ENCODE measurements around the gene ZNF648.
"Not testable (repeated sequence)": the region's sequence is repeated elsewhere in the genome, so short reads cannot be mapped to it uniquely, and the experiment has no call there.

ZNF648 gene

DNA sequence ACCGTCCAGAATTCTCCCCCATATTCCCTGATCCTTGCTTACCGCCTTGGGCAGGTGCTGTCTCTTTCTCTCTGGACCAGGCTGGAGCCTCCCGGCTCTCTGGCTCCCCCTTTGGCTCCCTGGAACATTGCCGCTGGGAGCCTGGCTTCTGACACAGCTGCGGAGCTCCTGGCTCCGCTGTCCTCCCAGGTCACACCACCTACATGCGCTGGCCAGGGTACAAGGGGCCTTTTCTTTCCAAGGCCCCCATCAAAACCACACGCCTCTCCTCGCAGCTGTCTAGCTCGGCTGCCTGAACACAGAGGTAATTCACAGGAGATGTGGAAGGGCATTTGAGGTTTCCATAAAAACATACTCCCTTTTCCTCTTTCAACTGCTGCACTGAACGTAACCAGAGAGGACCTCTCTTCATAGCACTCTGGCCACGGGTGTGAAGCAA lies 7.5 kb upstream of the ZNF648 start:
- peak; percentile 41 for DNase-seq

DNA sequence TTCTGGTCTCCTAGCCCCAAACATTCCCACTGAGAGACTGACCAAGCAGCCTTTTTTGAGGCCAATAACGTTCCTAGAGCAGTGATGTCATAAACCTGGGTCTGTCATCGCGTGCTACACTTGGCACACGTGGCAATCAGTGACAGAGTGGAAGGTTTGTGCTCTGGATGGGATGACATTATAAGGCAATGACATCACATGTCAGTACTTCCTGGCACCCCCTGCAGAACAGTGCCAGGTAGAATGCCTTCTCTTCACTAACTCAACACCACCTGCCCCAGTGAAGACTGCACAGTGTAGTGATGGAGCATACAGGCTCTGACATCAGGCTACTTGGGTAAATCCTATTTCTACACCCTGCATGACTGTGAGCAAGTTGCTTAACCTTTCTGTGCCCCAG lies 5.4 kb upstream of the ZNF648 start:
- no peak for DNase-seq

GRCh38 chr1:182065126-182065845 lies 3.8 kb upstream of the ZNF648 start:
- no peak for DNase-seq

DNA sequence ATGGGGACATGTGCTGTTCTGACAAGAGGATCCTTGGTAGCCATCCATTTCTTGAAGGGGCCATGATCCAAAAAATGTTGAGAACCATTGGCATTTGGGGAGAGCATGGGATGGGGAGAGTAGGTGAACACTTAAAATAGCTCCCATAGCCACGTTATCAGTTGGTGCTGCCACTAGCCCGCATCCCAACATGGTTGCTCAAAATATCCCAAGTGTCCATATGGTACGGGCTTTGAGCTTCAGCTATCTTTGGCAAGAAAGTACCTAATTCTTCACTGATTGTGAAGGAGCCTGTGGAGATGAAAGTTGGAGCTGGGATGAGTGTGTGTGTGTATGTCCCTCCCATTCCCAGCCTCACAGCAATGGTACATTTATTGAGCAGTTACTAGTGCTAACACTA lies 3.1 kb upstream of the ZNF648 start:
- no peak for DNase-seq

DNA sequence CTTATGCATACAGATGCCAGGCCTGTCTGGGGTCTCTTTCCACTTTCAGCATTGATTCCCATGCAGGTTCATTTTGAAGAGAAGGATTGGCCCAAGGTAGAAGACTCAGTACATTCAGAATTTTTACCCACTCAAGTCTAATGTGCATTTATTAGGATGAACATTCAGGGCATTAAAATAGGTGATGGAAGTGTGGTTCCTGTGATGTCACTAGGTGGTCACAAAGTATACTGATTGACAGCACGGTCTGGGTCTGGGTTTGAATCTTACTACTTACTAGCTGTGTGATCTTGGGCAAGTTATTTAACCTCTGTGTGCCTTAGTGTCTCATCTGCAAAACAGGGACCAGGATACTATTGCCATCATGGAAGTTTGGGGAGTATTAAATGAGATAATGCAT lies 711 bp upstream of the ZNF648 start:
- DNase-seq: no peak

DNA sequence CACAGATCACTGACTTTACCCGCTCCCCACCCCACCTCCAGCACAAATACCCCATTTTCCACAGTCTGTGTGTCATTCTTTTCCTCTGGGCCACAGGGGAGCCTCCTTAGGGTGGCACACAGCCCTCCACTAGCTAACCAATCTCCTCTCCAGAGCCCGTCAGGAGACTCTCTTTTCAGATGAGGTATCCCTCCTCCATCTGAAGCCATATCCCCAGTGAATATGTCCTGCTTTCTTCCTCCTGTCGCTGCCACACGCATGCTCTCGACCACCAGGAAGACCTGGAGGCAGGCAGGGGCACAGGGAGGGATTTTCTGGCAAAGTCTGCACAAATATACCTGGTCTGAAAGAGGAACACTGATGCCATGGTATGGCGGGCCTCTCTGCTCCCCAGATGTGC lies 635 bp downstream of the ZNF648 start:
- DNase-seq: no peak

- no peak for DNase-seq
These were observed 1.6 kb downstream of the ZNF648 start for GRCh38 chr1:182059936-182060335.

DNA sequence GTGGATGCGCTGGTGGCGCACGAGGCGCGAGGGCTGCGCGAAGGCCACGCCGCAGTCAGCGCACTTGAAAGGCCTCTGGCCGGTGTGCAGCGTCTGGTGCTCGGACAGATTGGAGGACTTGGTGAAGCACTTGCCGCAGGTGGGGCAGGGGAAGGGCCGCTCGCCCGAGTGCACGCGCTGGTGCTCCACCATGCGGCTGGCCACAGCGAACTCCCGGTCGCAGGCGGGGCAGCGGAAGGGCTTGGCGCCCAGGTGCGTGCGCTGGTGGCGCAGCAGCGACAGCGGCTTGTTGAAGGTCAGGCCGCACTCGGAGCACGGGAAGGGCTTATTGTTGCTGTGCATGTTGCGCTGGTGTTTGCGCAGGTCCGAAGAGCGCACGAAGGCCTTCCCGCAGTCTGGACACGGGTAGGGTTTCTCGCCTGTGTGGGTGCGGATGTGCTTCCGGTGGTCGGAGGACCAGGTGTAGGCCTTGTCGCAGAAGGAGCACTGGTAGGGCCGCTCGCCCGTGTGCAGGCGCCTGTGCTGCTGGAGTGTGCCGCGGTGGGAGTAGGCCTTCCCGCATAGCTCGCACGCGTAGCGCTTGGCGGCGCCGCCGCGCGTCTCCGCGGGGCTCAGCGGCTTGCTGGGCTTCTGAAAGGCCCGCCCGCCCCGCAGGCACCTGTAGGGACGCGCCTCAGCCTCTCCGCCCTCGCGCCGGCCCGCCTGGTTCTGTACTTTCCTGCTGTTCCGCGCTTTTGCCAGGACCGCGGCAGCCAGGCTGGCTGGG lies 4.7 kb downstream of the ZNF648 start:
- DNase-seq: no peak

GRCh38 chr1:182054698-182055326 lies 6.7 kb downstream of the ZNF648 start:
- no peak for DNase-seq

DNA sequence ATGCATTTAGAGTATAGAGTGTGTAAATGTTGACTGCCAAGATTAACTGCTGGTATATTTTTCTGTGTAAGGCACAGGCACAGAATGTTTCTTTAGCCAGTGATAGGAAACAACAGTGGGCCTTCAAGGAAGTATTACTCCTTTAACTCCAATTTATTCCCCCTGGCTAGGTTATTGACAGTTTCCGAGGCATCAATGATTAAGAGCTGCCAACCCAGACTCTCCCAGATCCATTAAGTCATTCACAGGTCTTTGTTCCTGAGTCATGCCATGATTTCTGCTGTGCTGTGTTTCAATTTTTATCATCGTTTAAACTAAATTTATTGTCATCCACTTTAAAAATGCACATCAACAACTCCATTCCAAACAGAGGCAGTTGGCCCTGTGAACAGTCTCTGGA lies 9.2 kb downstream of the ZNF648 start:
- DNase-seq: no peak

GRCh38 chr1:182051938-182052337 lies 9.6 kb downstream of the ZNF648 start:
- no peak for DNase-seq

DNA sequence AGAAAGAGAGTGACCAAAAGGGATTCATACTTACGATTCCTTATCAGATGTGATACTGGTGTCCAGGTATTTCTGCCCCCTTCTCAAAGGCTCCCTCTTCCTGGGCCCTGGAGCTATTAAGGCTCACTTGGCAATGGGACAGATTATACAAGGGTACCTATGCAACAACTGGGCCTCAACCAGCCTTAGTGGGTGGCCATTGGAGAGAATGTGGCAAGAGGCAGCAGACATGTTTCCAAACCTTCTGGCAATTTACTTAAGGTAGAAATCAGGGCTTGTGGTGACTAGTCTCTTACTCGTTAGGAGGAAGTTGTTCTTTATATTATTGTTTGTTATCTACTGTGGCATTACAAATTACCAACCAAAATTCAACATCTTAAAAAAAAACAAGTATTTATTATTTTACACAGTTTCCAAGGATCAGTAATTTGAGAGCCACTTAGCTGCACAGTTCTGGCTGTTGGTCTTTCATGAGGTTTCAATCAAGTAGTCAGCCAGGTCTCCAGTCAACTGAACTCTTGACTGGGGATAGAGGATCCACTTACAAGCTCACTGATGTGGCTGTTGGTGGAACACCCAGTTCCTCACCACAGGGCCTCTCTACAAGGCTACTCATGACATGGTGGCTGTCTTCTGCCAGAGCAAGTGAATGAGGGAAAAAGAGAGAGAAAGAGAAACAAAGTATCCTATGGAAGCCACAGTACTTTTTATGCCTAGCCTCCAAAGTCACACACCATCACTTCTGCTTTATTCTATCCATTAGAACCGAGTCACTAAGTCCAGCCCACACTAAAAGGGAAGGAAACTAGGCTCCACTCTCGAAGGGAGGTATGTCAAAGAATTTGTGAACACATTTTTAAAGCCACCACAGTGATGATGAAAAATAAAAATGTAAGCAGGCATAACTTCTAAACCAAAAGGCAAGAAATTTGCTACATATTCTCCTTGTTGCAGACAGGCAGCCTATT lies 10.7 kb downstream of the ZNF648 start:
- DNase-seq: no peak

GRCh38 chr1:182048562-182048961 lies 12.9 kb downstream of the ZNF648 start:
- DNase-seq: no peak

DNA sequence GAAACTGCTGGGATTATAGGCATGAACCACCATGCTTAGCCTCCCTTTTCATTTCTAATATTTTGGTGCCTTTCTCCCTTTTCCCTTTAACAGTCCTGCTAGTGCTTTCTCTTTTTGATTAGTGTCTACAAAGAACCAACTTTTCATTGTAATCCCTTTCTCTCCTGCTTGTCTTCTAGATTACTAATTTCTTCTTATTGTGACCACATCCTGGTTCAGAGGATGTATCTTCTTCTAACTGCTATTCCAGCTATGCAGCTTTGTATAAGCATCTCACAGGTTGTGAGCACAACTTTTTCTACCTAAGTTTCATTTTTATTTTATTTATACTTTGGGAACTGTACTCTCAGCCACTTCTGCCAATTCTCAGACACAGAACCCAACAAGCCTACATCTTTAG lies 14.7 kb downstream of the ZNF648 start:
- no peak for DNase-seq

- not testable (repeated sequence) for DNase-seq
These were observed 16.0 kb downstream of the ZNF648 start for GRCh38 chr1:182045481-182045880.

DNA sequence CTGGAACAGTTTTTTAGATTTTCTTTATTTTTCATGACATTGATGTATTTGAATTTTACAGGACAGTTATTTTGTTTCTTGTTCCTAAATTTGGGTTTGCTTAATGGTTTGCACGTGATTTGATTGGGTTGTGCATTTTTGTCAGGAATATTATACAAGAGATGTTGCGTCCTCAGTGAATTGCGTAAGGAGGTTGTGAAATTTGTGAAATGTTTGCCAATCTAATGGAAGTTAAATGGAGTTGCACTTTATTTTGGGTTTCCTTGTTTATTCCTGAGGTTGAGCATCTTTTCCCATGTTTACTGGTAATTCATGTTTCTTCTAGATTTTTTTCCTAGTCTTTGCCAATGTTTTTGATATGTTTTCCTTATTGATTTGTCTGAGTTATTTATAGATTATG lies 19.9 kb downstream of the ZNF648 start:
- DNase-seq: no peak

DNA sequence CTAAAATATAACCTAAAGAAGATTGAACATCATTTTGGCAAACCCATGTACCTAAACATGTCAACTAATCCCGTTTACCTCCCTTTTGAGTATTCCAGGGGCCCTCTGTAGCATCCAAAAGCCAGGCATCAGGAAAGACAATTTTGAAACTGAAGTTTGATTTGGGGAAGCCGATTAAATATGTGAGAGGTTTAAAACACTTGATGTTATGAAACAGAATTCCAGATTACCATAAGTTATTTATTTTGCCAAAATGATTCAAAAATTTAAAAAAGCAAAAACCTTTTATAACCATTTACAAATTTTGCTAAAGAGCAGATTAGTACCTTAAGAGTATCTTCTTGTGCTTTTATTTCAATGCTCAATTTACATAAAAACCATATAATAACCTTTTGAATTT lies 23.3 kb downstream of the ZNF648 start:
- no peak for DNase-seq

GRCh38 chr1:182035097-182035770 lies 26.3 kb downstream of the ZNF648 start:
- DNase-seq: no peak

DNA sequence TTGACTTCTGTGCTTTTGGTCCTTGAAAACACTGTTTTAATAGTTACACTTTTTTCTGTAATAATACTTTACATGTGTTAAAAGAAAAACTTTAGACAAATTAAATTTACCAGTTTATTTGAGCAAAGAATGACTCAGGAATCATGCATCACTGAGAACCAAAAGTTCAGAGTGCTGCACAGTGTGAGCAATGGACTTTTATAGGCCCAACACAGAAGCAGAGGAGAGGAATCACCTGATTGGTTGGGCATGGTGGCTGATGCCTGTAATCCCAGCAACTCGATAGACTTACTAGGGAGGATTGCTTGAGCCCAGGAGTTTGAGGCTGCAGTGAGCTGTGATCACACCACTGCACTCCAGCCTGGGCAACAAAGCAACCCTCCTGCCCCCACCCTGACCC lies 29.3 kb downstream of the ZNF648 start:
- DNase-seq: no peak

DNA sequence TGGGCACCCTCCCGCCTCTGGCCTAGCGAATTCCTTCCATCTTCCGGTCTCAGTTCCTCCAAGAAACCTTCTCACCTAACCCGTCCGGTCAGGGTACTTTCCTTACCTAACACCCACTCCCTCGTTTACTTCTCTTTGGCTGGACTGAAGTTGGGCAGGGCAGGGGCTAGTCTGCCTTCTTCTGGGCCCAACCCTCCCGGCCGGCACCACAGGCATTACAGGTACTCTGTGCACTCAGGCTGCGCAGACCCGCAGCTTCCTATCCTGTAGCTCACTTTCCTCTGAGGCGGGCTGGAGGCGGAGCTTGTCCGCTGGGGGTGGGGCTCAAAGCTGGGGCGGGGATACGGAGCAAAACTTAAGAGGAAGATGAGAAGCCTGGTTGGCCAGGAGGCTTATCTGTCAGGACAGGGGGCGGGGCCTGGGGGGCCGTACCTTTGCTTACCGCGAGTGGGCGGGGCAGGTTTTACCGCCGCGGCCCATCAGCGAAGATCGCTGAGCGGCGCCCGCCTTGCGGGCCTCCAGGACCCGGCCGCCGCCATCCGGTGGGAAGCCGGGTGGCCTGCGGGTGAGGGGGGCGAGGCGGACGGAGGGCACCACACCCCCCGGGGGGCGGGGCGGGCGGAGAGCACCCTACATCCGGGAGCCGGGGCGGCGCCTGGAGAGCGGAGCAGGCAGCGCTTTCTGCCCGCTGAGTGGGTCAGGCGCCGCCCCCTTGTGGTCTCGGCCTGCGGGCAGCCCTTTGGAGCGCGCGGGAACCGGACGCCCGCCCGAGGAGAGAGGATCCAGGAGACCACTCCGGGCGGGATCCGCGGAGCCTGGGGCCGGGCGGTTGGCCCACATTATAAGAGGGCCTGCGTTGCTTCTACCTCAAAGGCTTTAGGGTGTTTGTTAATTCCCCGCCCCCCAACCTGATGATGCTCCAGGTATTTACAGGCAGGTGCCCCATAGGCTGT lies 31.9 kb downstream of the ZNF648 start:
- peak; percentile 99 for DNase-seq

GRCh38 chr1:182029002-182029378 lies 32.5 kb downstream of the ZNF648 start:
- no peak for DNase-seq

All from NCI-H187 treated with DMSO at 0.1 percent for 48 hours (cell line).